Activated CD4-positive, CD25-positive, alpha-beta regulatory T cell (primary cell): ENCODE data around the gene KLK13.

Experiments
- DNase-seq, 4 experiments: peaks; one replicate each; lab custom pipeline; 2025; lab: John Stamatoyannopoulos, UW

KLK13 gene, protein sequence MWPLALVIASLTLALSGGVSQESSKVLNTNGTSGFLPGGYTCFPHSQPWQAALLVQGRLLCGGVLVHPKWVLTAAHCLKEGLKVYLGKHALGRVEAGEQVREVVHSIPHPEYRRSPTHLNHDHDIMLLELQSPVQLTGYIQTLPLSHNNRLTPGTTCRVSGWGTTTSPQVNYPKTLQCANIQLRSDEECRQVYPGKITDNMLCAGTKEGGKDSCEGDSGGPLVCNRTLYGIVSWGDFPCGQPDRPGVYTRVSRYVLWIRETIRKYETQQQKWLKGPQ

DNA sequence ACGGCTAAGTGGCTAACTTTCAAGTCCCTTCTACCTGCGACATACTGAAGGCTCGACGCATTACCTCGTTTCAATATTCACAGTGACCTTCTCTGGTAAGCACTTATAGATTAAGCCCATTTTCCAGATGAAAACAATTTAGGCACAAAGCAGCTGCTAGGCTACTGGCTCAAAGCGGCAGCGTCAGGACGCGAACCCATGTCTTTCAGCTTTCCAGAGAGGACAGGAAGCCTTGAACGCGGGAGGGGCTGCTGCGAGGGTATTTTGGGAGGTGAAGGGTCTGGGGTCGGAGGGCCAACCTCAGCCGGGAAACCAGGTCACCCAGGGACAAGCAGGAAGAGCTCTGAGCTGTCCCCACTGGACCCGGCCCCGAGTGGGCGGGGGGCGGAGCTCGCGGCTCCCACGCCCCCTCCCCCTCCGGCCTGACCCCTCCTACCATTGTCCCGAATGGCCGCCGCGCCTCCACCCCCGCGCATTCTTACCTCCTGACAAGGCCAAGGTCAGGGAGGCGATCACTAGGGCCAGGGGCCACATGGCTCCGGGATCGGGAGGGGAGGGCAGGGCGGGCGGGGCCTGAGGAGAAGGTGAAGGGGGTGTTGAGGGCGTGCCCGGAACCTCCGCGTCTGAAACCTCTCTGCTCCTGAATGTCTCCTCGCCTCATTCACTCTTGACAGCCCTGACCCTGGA, at the start of gene KLK13:
KLK13 (minus strand) TSS at position 559 of the 687 bp plus-strand sequence; CDS start at position 534, 25 bp downstream.
- DNase-seq = no peak

DNA sequence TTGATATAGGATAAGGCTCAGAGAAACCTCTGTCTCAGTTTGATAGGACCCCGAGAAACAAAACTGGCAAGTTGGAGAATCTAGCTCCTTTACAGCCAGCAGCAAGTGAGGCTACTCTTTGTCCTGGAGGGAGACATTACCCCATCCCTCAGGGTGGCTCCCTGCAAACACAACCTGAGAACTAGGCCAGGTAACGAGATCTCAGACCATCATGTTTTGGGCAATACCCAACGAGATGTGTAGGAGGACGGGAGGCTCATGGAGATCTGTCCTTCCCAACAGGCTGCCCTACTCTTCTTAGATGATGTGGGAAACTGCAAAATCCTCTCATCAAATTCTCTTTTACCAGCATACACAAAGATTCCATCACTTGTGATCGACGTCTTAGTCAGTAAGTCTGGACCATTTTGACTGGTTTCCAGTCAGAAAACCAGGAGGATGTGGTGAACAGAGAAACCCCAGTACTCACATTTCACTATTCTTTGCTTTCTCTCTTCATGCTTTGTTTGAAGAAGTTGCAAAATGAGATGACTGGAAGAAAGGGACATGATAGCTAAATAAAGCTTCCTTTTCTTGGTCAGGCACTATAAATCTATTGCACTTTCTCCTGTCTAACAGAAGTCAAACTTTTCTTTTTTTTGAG, 49.3 kb upstream of the KLK13 start:
- no peak for DNase-seq

DNA sequence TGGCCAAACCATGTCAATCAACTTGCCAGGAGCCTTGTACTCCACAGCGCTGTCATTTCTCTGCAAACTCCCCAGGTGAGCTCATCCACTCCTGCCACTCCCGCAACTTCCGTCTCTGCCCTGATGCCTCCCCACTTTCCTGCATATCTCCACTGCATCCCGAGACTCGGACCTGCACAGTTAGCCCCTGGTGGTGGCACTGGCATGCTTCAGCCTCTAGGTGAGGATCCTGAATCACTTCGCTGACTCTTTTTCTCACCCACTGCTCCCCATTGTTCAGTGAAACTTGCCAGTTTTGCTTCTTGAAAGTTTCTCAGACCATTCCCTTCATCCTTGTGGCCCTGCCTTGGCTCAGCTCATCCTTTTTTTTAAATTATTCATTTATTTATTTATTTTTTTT, 46.7 kb upstream of the KLK13 start:
- no peak for DNase-seq

DNA sequence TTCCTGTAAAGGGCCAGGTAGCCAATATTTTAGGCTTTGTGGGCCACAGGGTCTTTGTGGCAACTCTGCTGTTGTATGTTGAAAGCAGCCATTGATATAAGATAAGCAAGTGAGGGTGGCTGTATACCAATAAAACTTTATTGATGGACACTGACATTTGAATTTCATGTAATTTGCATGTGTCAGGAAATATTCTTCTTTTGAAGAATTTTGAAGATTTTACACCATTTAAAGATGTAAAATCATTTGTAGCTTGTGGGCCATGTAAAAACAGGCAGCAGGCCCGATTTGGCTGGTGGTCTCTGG, 45.7 kb upstream of the KLK13 start:
- no peak for DNase-seq

DNA sequence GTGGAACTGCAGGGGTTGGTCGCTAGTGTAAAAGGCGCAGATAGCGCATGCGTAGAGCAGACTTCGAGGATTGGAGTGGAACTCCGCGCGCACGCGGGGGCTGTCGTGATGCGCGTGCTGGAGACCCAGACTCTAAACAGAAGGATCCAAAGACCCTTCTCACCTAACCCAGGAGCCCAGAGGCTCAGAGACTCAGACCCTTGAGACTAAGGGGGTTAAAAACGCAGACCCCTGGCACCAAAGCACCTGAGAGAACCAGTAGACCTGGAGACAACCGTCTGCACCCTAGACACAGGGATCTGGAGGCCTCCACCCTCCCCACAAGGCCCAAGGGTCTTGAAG, 43.9 kb upstream of the KLK13 start:
- no peak for DNase-seq

DNA sequence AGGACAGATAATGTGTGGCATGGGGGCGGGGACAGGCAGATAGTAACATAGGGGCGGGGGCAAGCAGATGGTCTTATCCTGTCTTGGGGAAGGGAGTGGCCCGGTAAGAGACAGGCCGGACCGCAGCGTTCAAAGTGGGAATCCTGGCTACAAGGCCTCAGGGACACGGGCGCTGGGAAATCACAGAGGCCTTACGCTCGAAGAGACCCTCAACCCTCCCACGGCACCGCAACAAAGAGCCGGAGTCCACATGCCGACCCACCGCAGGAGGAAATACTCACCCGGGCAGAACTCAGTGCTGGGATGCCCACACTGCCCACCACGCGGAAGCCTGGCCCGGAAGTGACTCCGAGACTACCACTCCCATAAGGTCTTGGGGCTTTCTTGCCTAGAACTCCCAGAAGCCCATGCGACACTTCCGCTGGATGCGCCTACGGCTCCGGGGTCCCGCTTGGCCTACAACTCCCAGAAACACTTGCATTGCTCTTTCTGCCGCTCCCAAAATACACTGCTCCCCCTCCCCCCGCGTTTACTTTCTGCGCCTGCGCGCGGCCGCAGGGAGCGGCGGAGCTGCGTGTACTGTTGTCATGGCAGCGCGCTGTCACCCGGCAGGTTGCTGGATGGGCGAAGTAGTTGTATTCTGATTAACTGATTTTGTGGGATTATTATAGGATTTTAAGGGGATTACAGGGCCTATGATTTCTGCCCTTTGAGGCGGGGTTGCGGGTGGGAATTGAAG, 43.3 kb upstream of the KLK13 start, which contains the start of gene CTU1:
CTU1 (minus strand) TSS at position 344 of the 739 bp plus-strand sequence. CDS start 3,840 bp downstream, outside the sequence.
- DNase-seq = peak; percentile 93 to 98 (median 94)

DNA sequence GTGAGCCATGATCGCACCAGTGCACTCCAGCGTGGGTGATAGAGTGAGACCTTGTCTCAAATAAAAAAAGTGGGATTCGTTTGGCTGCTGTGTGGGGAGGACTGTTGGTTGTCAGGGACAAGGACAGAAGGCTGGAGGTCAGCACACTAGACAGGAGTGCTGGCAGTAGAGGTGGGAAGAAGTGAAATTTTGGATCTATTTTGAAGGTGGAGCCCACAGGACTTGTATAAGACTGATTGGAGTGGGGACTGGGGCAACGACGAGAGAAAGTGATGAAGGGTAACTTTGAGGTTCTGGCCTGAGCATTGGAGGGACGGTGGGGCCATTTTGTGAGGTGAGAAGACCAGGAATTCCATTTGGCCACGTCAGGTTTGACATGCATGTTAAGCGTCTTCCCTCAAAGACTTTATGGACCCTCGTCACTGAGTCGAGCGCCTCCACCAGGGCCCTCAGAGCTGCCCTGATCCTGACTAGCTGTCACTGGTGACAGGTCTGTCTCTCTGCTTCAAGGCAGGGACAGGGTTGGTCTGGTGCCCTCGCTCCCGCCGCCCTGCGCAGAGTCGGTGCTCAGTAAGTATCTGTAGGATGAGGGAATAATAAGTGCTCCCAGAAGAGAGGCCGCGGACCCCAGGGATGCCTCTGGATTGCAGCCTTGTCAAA, 42.6 kb upstream of the KLK13 start:
- no peak for DNase-seq

DNA sequence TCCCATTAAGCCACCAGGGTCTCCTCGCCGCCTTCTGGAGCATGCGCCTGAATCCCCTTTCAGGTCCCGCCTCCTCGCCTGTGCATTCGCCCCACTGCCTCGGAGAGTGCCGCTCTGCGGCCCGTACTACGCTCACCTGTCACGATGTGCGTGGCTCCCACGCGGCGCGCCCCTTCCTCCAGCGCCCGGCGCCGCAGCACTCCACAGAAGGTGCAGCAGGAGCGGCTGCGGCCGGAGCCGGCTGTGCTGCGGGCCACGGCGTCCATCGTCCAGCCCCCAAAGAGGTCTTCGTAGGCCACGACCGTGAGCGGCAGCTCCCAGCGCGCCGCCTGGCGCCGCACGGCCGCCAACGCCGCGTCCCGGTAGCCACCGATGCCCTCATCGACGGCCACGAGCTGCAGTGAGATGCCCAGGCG, 39.0 kb upstream of the KLK13 start:
- DNase-seq = no peak

DNA sequence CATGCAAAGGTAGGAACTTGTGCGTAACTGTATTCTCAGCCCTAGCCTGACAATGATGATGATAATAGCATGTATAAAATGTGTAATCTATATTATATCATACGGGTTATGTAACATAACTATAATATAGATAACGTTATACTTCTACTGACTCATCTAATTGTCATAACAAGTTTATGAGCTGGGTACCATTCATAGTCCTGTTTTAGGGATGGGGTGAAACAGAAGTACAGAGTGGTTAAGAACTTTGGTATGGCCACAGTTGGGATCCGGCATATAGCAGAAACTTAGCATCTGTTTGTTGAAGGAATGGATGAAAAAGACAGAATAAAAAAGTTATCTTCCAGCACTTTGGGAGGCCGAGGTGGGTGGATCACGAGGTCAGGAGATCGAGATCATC, 38.1 kb upstream of the KLK13 start:
- DNase-seq = no peak

DNA sequence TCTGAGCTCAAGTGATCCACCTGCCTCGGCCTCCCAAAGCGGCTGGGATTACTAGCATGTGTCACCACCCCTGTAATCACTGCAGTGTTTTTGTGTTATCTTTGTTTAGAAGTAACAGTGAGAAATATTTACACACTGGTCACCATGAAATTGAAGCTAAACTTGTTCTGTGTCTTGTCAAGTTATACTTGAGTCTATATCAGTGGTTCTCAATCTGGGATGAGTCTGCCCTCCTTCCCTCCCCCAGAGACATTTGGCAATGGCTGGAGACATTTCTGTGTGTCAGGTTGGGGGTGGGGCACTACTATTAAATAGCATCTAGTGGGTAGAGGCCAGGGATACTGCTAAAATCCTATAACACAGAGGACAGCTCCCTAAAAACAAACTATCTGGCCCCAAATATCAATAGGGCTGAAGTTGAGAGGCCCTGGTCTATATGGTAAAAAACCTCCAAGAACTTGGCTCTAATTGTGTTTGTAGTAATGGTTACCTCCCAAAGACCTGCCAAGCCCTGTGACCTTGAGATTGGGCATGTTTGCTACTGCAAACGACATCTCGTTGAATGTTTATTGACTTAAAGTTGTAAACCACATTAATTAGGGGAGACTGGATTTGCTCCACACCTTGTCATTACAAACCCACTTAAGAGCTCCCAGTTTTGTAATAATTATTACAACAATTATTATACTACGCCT, 36.4 kb upstream of the KLK13 start:
- DNase-seq = no peak

DNA sequence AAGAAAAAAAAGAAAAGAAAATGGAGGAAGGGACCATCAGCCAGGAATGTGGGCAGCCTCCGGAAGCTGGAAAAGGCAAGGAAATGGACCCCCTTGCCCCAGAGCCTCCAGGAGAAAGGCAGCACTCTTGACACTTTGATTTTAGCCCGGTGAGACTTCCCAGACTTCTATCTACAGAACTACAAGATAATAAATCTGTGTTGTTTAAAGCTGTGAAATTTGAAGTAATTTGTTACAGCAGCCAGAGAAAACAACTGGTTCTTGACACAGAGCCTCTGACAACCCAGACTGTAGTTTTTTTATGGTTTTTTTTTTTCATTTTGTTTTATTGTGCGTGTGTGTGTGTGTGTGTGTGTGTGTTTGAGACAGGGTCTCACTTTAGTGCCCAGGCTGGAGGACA, 35.7 kb upstream of the KLK13 start:
- no peak for DNase-seq

DNA sequence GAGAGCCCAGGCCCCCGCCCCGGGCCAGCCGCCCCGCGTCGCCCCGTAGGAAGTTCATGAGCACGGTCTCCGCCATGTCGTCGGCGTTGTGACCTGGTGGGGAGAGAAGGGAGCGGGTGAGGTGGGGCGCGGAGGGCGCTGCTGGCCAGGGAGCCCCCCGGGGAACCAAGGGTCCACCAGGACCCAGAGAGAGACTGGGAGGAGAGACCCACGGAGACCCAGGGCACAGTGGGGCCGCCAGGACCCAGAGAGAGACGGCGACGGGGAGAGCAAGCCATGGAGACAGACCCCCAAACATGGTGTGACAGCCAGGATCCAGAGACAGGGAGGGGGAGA, 34.1 kb upstream of the KLK13 start:
- DNase-seq = no peak

DNA sequence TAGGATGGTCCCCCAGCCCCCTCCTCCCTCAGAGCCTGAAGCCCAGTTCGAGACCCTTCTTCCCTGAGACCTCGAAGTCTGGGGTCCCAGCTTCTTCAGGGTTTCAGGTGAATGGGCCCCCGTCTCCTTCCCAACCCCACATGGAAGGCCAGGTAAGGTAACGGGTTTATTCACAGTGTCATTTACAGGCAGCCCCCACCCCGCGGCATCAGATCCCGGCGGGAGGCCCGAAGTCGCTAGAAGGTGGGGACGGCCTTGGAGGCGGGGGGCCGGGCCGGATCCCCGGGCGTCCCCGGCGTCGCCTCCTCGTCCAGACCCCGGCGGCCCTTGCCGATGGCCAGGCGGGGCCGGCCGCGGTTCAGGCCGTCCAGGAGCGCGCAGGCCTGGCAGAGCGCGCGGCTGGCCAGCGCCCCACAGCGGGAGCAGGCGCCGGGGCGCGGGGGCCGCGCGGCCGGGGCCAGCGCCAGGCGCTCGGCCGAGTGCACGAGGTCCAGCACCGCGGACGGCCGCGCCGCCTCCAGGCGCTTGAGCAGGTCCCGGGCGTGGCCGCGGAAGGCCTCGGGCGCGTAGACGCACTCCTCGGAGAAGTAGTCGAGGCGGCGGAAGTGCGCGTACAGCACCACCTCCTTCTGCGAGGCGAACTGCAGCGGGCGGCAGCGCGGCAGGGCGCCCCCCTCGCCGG, 33.6 kb upstream of the KLK13 start:
- DNase-seq = peak in 2 of 4 experiments; percentile 21 to 22

DNA sequence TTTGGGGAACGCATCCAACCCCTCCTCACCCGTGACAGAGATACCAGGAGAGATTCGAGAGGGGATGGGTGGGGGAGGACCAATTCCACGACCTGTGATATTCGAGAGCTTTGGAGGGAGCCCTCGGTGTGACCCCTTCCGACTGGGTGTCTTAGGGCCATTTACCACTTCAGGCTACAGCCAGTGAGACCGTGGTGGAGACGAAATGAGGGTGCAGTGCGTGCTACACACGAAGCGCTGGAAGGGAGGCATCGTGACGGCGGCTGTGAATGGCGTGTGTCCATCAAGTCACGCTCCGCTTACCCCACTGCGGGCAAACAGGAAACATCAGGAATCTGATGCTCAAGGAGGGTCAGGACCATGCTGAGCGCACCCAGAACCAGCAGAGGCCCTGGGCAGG, 32.9 kb upstream of the KLK13 start:
- DNase-seq = no peak

DNA sequence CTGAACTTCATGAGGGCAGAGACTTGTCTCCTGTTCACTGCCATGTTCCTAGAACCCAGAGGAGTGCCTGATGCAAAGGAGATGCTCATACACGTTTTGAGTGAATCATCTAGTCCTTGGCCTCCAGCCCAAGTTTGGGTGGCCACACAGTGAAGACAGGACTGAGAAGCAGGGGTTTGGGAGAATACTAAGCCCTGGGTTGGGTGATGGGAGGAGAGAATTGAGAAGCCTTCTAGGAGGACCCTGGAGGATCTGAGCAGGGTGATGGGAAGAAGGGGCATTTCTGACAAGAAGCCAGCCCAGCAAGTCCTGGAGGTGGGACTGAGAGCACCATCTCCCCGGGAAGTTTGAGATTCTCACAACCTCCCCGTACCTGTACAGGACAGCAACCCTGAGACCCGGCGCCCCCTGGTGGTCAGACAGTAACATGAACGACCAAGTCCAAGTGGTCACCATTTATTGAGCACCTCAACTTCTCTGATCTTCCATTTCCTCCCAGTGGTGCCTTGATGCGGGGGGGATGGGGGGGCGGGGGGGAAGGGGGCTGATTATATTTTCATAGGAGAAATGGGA, 32.4 kb upstream of the KLK13 start:
- peak; percentile 50 to 64 (median 59) for DNase-seq

DNA sequence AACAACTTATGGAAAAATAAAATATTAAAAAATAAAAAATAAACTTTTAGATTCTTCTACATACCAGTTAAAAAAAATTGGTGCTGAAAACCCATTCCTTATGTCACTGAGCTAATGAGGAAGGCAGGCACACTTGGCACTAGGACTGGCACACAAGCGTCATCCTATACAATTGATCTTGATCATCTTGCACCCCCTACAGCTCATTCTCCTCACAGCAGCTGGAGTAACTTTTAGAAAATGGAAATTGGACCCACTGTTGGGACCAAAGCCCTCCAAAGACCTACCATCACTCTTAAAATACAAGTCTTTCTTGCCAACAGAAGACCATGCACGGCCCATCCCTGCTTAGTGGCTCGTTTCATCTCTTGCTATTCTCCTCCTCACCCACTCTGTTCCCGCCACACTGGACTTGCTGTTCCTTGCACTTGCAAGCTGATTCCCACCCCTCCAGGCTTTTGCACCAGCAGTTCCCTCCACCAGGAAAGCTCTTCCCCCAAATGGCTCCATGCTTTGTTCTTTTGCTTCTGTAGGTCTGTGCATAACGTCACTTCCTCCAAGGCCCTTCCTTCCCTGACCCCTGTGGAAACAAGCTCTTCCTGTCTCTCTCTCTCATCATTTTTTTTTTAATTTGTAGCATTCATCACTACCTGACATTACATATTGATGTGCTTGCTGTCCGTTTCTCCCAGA, 31.7 kb upstream of the KLK13 start:
- DNase-seq = no peak

DNA sequence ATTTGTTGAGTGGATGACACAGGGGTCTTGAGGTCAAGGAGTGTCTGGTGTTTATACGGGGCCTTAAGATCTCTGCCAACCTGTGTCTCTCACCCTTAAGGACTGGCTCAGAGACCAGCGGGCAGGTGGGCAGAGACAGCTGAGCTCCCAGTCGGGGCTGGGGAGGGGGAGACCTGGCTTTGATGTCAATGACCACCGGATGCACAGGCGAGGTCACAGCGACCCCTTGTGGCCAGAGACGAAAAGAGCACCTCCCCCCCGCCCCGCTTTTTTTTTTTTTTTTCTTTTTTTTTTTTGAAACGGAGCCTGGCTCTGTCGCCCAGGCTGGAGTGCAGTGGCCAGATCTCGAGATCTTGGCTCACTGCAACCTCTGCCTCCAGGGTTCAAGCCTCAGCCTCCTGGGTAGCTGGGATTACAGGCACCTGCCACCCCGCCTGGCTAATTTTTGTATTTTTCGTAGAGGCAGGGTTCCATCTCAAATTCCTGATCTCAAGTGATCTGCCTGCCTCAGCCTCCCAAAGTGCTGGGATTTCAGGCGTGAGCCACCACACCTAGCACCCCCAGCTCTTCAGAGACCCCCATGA, 29.9 kb upstream of the KLK13 start:
- DNase-seq = no peak

DNA sequence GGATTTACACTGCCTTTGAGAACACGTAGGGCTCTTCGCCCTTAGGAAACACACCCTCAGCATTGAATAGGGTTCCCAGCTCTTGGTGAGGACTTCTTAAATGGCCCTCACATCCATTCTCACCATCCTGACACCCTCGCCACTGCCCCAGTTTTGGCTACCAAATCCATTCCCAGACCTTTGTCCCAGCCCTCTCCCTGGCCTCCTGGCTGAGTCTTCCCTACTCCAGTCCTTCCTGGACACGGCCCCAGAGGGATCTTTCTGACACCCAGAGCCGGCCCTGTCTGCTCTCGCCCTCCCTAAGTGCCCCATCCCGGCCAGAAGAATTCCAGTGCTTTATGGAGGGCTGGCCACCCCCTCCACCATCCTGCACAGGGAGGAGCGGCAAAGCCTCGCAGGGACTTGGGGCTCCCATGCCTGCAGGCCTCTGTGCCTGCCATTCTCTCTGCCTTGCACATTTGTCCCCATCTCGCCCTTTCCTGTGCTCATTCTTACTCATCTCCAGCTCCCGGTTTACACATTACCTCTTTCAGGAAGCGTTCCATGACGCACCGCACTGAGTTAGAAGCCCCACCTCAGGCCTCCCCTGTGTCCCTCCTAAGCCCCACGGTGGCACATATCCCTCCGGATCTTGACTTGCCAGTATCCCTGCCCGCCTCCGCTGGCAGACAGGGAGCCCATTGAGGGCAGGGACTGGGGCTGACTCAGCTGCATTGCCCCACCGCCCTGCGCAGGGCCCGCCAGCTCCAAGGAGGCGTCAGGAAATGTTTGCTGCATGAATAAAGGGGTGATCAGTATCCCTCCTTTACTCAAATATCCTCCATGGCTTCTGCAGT, 28.8 kb upstream of the KLK13 start:
- no peak for DNase-seq

DNA sequence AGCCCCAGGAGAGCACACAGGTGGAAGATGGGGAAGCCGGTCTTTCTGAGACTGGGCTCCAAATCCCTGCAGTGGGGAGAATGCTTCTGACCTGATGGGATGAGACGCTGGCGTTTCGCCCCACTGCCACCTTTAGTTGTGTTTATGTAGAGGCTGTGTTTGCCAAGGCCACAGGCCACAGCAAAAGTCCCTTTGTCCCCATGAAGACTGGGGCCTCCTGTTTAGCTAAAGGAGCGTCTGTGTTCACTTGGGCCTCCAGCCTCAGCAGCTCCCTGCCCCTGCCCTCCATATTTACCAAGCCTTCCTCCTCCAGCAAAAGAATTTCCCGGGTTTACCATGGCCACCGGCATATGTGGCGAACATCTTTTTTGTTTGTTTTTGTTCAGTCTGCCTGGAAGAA, 28.2 kb upstream of the KLK13 start:
- DNase-seq = no peak
